ENCODE measurements around the gene PRKCA. TPM values are rescaled to one million over a fixed set of nuclear protein-coding genes. Genes with fewer than 3 reads are reported as not detected.

The PRKCA gene
- total and polyA plus RNA-seq, 10 of the 15 experiments (the other 5 are each of a cell fraction or from before 2014, with no cell fraction given), result 0.11 to 14.6 (median 0.72) TPM

- POLR2A ChIA-PET, result no interaction called here
- no peaks in the 10 kb centered on the region for H3K36me3 ChIP-seq (ENCODE audit: control insufficient read depth in 2 of 2, insufficient read depth in 2 of 2, low read length in 1 of 2)
- no peaks in the 10 kb centered on the region for H3K79me2 ChIP-seq (ENCODE audit: control insufficient read depth, insufficient read depth, low read length)
- no peaks in the 10 kb centered on the region for H3K9me3 ChIP-seq (replicated peaks; ENCODE audit: control insufficient read depth, insufficient read depth, low read length)
- TF ChIP-seq PAX5 (IDR thresholded peaks at IDR 0.05; ENCODE audit: borderline replicate concordance, low read depth, low read length) (no peak), ZSCAN29 (IDR thresholded peaks at IDR 0.05) (no peak), ZNF24 (IDR thresholded peaks at IDR 0.05) (no peak), GATAD2B (conservative IDR thresholded peaks at IDR 0.05; ENCODE audit: low read depth) (no peak), ZNF217 (IDR thresholded peaks at IDR 0.05) (no peak), KAT2A (conservative IDR thresholded peaks at IDR 0.05; ENCODE audit: control insufficient read depth, low read depth, low read length) (no peak), ELK1 (IDR thresholded peaks at IDR 0.05; ENCODE audit: low read depth, low read length) (no peak), ATF7 (IDR thresholded peaks at IDR 0.05; ENCODE audit: low read depth) (no peak), SREBF2 (IDR thresholded peaks at IDR 0.05; ENCODE audit: low read length) (no peak), POLR2A (IDR thresholded peaks at IDR 0.05; ENCODE audit: low read depth, low read length) (no peak), NFYB (IDR thresholded peaks at IDR 0.05; ENCODE audit: insufficient read depth, low read depth, low read length) (no peak), FOS (IDR thresholded peaks at IDR 0.05; ENCODE audit: borderline replicate concordance, extremely low read depth, insufficient read length) (no peak), CBX3 (IDR thresholded peaks at IDR 0.05; ENCODE audit: borderline replicate concordance, low read depth) (no peak), MYB (IDR thresholded peaks at IDR 0.05; ENCODE audit: borderline replicate concordance, low read depth, low read length) (no peak), KLF5 (IDR thresholded peaks at IDR 0.05; ENCODE audit: partially characterized antibody) (no peak), WRNIP1 (IDR thresholded peaks at IDR 0.05; ENCODE audit: borderline replicate concordance, low read depth, low read length) (no peak), ZZZ3 (IDR thresholded peaks at IDR 0.05; ENCODE audit: control insufficient read depth, insufficient read length, low read depth) (no peak)
- TF ChIP-seq, protein P1, sequence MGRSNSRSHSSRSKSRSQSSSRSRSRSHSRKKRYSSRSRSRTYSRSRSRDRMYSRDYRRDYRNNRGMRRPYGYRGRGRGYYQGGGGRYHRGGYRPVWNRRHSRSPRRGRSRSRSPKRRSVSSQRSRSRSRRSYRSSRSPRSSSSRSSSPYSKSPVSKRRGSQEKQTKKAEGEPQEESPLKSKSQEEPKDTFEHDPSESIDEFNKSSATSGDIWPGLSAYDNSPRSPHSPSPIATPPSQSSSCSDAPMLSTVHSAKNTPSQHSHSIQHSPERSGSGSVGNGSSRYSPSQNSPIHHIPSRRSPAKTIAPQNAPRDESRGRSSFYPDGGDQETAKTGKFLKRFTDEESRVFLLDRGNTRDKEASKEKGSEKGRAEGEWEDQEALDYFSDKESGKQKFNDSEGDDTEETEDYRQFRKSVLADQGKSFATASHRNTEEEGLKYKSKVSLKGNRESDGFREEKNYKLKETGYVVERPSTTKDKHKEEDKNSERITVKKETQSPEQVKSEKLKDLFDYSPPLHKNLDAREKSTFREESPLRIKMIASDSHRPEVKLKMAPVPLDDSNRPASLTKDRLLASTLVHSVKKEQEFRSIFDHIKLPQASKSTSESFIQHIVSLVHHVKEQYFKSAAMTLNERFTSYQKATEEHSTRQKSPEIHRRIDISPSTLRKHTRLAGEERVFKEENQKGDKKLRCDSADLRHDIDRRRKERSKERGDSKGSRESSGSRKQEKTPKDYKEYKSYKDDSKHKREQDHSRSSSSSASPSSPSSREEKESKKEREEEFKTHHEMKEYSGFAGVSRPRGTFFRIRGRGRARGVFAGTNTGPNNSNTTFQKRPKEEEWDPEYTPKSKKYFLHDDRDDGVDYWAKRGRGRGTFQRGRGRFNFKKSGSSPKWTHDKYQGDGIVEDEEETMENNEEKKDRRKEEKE (IDR thresholded peaks at IDR 0.05), result no peak
- H2AFZ ChIP-seq (ENCODE audit: control insufficient read depth, low read depth, low read length), result no peak overlapping the region
- FAIRE-seq (no peak), DNase-seq (ENCODE audit: low read depth, low spot score) (no peak), ATAC-seq (no peak)
- no peaks in the 10 kb centered on the region for H3K4me1 ChIP-seq (ENCODE audit: control insufficient read depth, insufficient read depth, low read length)
- no peak overlapping the region for H3K27ac ChIP-seq (ENCODE audit: control insufficient read depth, insufficient read depth)
- H3K4me3 ChIP-seq, result no peak overlapping the region
- SMC1A ChIA-PET (ENCODE audit: uncharacterized antibody, unreplicated experiment), result no interaction called here
- BruUV-seq (replicated peaks), result no TSS peak
- RAD21 ChIA-PET (ENCODE audit: unreplicated experiment), result interaction anchor here (1.0 kb wide), 1 partner anchor 135 kb away, joined by 3 read pairs; no protein-coding TSS in a partner anchor
- no peak overlapping the region for H3K9ac ChIP-seq (ENCODE audit: control insufficient read depth, insufficient read depth, low read length)
- CTCF ChIA-PET, result no interaction called here
- H3K4me2 ChIP-seq (ENCODE audit: control insufficient read depth, insufficient read depth), result no peak overlapping the region
- no peaks in the 10 kb centered on the region for H4K20me1 ChIP-seq (ENCODE audit: control insufficient read depth, insufficient read depth)
- intact Hi-C loops (cut with micrococcal nuclease; ENCODE audit: unreplicated experiment) (no loop called here), in situ Hi-C loops (cut with MboI) (no loop called here)
- WGBS (ENCODE audit: insufficient coverage, insufficient replicate concordance, low lambda C conversion rate, missing lambda C conversion rate), result 35% methylated on average over 4 of the region's 4 CpGs
- no peaks in the 10 kb centered on the region for H3K27me3 ChIP-seq (replicated peaks in 1 of 2; ENCODE audit: control insufficient read depth in 2 of 2, insufficient read depth in 2 of 2, low read length in 1 of 2)
These were observed 547.6 kb downstream of the PRKCA start for GRCh38 chr17:66849851-66850580.

All from GM12878 (cell line).